ENCODE results near the gene C11orf65.
"Not testable (repeated sequence)": the region's sequence is repeated elsewhere in the genome, so short reads cannot be mapped to it uniquely, and the experiment has no call there.

The C11orf65 gene

DNA sequence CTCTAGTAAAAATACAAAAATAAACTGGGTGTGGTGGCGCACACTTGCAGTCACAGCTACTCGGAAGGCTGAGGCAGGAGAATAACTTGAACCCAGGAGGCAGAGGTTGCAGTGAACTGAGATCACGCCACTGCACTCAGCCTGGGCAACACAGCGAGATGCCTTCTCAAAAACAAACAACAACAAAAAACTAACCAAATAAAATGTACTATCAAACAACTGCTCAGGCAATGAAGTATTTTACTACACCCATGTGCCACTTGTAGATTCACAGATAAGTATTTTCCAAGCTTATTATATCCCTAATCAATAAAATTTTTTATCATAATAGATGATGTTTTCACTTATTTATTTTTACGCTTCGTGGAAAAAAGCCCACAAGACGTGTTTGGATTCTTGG, 924 bp downstream of the C11orf65 start:
- peaks cover 4% of the 10 kb centered on the region for H3K4me1 ChIP-seq (ENCODE audit: control insufficient read depth, insufficient read depth, low read length)
- peak overlapping the region; percentile 77 for H3K4me2 ChIP-seq (ENCODE audit: low read length)
- no peaks in the 10 kb centered on the region for H3K9me3 ChIP-seq (replicated peaks; ENCODE audit: low read length)

GRCh38 chr11:108453207-108453835, 14.0 kb downstream of the C11orf65 start:
- Histone ChIP-seq H3K9me3 (replicated peaks; ENCODE audit: low read length) (peaks cover 2% of the 10 kb centered on the region), H3K36me3 (ENCODE audit: insufficient read depth, low read length) (no peaks in the 10 kb centered on the region), H3K27me3 (ENCODE audit: control insufficient read depth, insufficient read depth, low read length) (no peaks in the 10 kb centered on the region), H3K4me2 (ENCODE audit: low read length) (no peak overlapping the region), H3K4me1 (ENCODE audit: control insufficient read depth, insufficient read depth, low read length) (no peaks in the 10 kb centered on the region), H3K4me3 (ENCODE audit: low read length) (no peak overlapping the region), H3K9ac (ENCODE audit: low read depth, low read length) (no peak overlapping the region)

More for the DNA sequence above, 924 bp downstream of the C11orf65 start:
- peak overlapping the region; percentile 94 for H3K9ac ChIP-seq (ENCODE audit: low read depth, low read length)
- no peaks in the 10 kb centered on the region for H3K27me3 ChIP-seq (ENCODE audit: control insufficient read depth, insufficient read depth, low read length)
- peak overlapping the region; percentile 85 for H3K4me3 ChIP-seq (ENCODE audit: low read length)
- no peaks in the 10 kb centered on the region for H3K36me3 ChIP-seq (ENCODE audit: insufficient read depth, low read length)

GRCh38 chr11:108441445-108441844, 25.9 kb downstream of the C11orf65 start:
- H3K4me1 ChIP-seq (ENCODE audit: control insufficient read depth, insufficient read depth, low read length); H3K9ac ChIP-seq (ENCODE audit: low read depth, low read length); H3K4me2 ChIP-seq (ENCODE audit: low read length); H3K4me3 ChIP-seq (ENCODE audit: low read length); H3K27me3 ChIP-seq (ENCODE audit: control insufficient read depth, insufficient read depth, low read length); H3K36me3 ChIP-seq (ENCODE audit: insufficient read depth, low read length); H3K9me3 ChIP-seq (replicated peaks; ENCODE audit: low read length): not testable (repeated sequence)

GRCh38 chr11:108436594-108436993, 30.7 kb downstream of the C11orf65 start:
- Histone ChIP-seq H3K4me1 (ENCODE audit: control insufficient read depth, insufficient read depth, low read length) (no peaks in the 10 kb centered on the region), H3K4me3 (ENCODE audit: low read length) (no peak overlapping the region), H3K4me2 (ENCODE audit: low read length) (no peak overlapping the region), H3K9me3 (replicated peaks; ENCODE audit: low read length) (no peaks in the 10 kb centered on the region), H3K36me3 (ENCODE audit: insufficient read depth, low read length) (no peaks in the 10 kb centered on the region), H3K9ac (ENCODE audit: low read depth, low read length) (no peak overlapping the region), H3K27me3 (ENCODE audit: control insufficient read depth, insufficient read depth, low read length) (no peaks in the 10 kb centered on the region)

- no peaks in the 10 kb centered on the region for H3K9me3 ChIP-seq (replicated peaks; ENCODE audit: low read length)
- H3K27me3 ChIP-seq (ENCODE audit: control insufficient read depth, insufficient read depth, low read length), result no peaks in the 10 kb centered on the region
- H3K4me2 ChIP-seq (ENCODE audit: low read length), result no peak overlapping the region
- no peaks in the 10 kb centered on the region for H3K4me1 ChIP-seq (ENCODE audit: control insufficient read depth, insufficient read depth, low read length)
- H3K9ac ChIP-seq (ENCODE audit: low read depth, low read length), result no peak overlapping the region
- H3K4me3 ChIP-seq (ENCODE audit: low read length), result no peak overlapping the region
- H3K36me3 ChIP-seq (ENCODE audit: insufficient read depth, low read length), result no peaks in the 10 kb centered on the region
Measured at GRCh38 chr11:108435066-108435465, 32.3 kb downstream of the C11orf65 start.

- Histone ChIP-seq H3K9ac (ENCODE audit: low read depth, low read length) (no peak overlapping the region), H3K4me1 (ENCODE audit: control insufficient read depth, insufficient read depth, low read length) (no peaks in the 10 kb centered on the region), H3K4me2 (ENCODE audit: low read length) (no peak overlapping the region), H3K27me3 (ENCODE audit: control insufficient read depth, insufficient read depth, low read length) (no peaks in the 10 kb centered on the region), H3K4me3 (ENCODE audit: low read length) (no peak overlapping the region), H3K9me3 (replicated peaks; ENCODE audit: low read length) (no peaks in the 10 kb centered on the region), H3K36me3 (ENCODE audit: insufficient read depth, low read length) (no peaks in the 10 kb centered on the region)
Measured at GRCh38 chr11:108432783-108433182, 34.5 kb downstream of the C11orf65 start.

DNA sequence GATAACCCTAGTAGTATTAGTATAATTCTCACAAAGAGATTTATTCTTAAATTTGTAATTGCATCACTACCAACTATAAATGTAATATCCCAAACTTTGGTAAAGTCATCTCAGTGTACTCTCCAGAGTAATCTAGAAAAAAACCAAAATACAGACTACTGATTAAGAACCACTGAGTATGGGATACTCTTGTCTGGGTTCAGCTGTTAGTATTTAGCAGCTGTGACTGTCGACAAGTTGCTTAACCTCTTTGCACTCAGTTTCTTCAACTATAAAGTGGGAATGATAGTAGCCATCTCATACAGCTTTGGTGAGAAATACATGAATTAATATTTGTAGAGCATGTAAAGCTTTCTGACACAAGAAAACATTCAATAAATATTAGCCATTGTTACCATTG, 35.3 kb downstream of the C11orf65 start:
- no peak overlapping the region for H3K4me2 ChIP-seq (ENCODE audit: low read length)
- H3K9me3 ChIP-seq (replicated peaks; ENCODE audit: low read length), result no peaks in the 10 kb centered on the region
- no peaks in the 10 kb centered on the region for H3K4me1 ChIP-seq (ENCODE audit: control insufficient read depth, insufficient read depth, low read length)
- H3K36me3 ChIP-seq (ENCODE audit: insufficient read depth, low read length), result no peaks in the 10 kb centered on the region
- H3K9ac ChIP-seq (ENCODE audit: low read depth, low read length), result no peak overlapping the region
- no peak overlapping the region for H3K4me3 ChIP-seq (ENCODE audit: low read length)
- H3K27me3 ChIP-seq (ENCODE audit: control insufficient read depth, insufficient read depth, low read length), result no peaks in the 10 kb centered on the region

GRCh38 chr11:108431370-108431769, 36.0 kb downstream of the C11orf65 start:
- Histone ChIP-seq H3K4me3 (ENCODE audit: low read length) (no peak overlapping the region), H3K4me2 (ENCODE audit: low read length) (no peak overlapping the region), H3K4me1 (ENCODE audit: control insufficient read depth, insufficient read depth, low read length) (no peaks in the 10 kb centered on the region), H3K27me3 (ENCODE audit: control insufficient read depth, insufficient read depth, low read length) (no peaks in the 10 kb centered on the region), H3K36me3 (ENCODE audit: insufficient read depth, low read length) (no peaks in the 10 kb centered on the region), H3K9me3 (replicated peaks; ENCODE audit: low read length) (no peaks in the 10 kb centered on the region), H3K9ac (ENCODE audit: low read depth, low read length) (no peak overlapping the region)

GRCh38 chr11:108417551-108417950, 49.8 kb downstream of the C11orf65 start:
- H3K4me2 ChIP-seq (ENCODE audit: low read length); H3K36me3 ChIP-seq (ENCODE audit: insufficient read depth, low read length); H3K9me3 ChIP-seq (replicated peaks; ENCODE audit: low read length); H3K4me1 ChIP-seq (ENCODE audit: control insufficient read depth, insufficient read depth, low read length); H3K27me3 ChIP-seq (ENCODE audit: control insufficient read depth, insufficient read depth, low read length); H3K9ac ChIP-seq (ENCODE audit: low read depth, low read length); H3K4me3 ChIP-seq (ENCODE audit: low read length): not testable (repeated sequence)

DNA sequence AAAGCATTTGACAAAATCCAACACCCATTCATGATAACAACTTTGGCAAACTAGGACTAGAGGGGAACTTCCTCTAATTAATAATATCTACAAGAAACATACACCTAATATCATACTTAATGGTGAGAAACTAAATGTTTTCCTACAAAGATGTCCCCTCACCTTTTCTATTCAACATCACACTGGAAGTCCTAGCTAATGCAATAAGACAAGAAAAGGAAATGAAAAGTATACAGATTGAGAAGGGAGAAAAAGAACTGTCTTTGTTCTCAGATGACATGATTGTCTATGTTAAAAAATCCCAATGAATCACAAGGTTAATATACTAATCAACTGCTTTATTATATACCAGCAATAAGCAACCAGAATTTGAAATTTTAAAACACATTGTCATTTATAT, 52.4 kb downstream of the C11orf65 start:
- Histone ChIP-seq H3K4me1 (ENCODE audit: control insufficient read depth, insufficient read depth, low read length) (no peaks in the 10 kb centered on the region), H3K4me3 (ENCODE audit: low read length) (no peak overlapping the region), H3K27me3 (ENCODE audit: control insufficient read depth, insufficient read depth, low read length) (no peaks in the 10 kb centered on the region), H3K9ac (ENCODE audit: low read depth, low read length) (no peak overlapping the region), H3K36me3 (ENCODE audit: insufficient read depth, low read length) (no peaks in the 10 kb centered on the region), H3K9me3 (replicated peaks; ENCODE audit: low read length) (no peaks in the 10 kb centered on the region), H3K4me2 (ENCODE audit: low read length) (no peak overlapping the region)

DNA sequence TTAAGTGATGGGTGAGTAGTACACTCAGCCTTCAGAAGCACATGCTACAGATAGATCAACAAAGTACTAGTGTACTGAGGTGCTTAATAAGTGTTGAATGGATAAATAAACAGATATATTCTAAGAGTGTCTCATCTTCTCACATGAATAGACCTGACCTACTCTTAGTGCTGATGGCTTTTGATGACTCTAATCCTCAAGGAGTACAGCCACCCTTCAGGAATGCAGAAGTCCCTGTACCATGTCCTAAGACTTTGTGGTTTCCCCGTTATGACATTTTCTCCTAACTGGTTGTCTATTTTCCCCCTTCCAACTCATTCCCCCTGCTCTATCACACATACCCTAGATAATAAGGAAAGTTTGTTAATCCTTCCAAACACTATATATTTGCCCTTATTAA, 61.6 kb downstream of the C11orf65 start:
- H3K9me3 ChIP-seq (replicated peaks; ENCODE audit: low read length), result no peaks in the 10 kb centered on the region
- H3K36me3 ChIP-seq (ENCODE audit: insufficient read depth, low read length), result no peaks in the 10 kb centered on the region
- no peak overlapping the region for H3K4me3 ChIP-seq (ENCODE audit: low read length)
- no peak overlapping the region for H3K9ac ChIP-seq (ENCODE audit: low read depth, low read length)
- H3K27me3 ChIP-seq (ENCODE audit: control insufficient read depth, insufficient read depth, low read length), result no peaks in the 10 kb centered on the region
- H3K4me2 ChIP-seq (ENCODE audit: low read length), result no peak overlapping the region
- no peaks in the 10 kb centered on the region for H3K4me1 ChIP-seq (ENCODE audit: control insufficient read depth, insufficient read depth, low read length)

DNA sequence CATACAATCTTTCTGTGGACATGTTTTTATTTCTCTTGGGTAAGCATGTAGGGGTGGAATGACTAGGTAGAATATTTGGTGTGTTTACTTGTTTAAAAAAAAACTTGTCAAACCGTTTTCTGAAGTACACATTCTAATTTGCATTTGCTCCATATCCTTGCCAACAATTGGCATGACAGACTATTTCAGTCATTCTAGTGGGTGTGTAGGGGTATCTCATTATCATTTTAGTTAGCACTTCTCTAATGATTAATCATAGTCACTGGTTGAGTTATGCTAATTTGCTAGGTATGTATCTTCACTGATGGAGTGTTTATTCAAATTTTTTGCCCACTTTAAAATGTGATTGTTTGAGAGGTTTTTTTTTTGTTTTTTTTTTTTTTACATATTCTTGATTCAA, 64.3 kb downstream of the C11orf65 start:
- H3K4me2 ChIP-seq (ENCODE audit: low read length), result no peak overlapping the region
- H3K36me3 ChIP-seq (ENCODE audit: insufficient read depth, low read length), result no peaks in the 10 kb centered on the region
- H3K27me3 ChIP-seq (ENCODE audit: control insufficient read depth, insufficient read depth, low read length), result no peaks in the 10 kb centered on the region
- no peak overlapping the region for H3K9ac ChIP-seq (ENCODE audit: low read depth, low read length)
- H3K9me3 ChIP-seq (replicated peaks; ENCODE audit: low read length), result no peaks in the 10 kb centered on the region
- no peaks in the 10 kb centered on the region for H3K4me1 ChIP-seq (ENCODE audit: control insufficient read depth, insufficient read depth, low read length)
- no peak overlapping the region for H3K4me3 ChIP-seq (ENCODE audit: low read length)

All from skeletal muscle satellite cell (primary cell).